ENCODE results near the gene C1QTNF7. TPM values are rescaled to one million over a fixed set of nuclear protein-coding genes. Genes with fewer than 3 reads are reported as not detected.

The C1QTNF7 gene
- total RNA-seq, 1 experiment from 2014 or later: not detected

DNA sequence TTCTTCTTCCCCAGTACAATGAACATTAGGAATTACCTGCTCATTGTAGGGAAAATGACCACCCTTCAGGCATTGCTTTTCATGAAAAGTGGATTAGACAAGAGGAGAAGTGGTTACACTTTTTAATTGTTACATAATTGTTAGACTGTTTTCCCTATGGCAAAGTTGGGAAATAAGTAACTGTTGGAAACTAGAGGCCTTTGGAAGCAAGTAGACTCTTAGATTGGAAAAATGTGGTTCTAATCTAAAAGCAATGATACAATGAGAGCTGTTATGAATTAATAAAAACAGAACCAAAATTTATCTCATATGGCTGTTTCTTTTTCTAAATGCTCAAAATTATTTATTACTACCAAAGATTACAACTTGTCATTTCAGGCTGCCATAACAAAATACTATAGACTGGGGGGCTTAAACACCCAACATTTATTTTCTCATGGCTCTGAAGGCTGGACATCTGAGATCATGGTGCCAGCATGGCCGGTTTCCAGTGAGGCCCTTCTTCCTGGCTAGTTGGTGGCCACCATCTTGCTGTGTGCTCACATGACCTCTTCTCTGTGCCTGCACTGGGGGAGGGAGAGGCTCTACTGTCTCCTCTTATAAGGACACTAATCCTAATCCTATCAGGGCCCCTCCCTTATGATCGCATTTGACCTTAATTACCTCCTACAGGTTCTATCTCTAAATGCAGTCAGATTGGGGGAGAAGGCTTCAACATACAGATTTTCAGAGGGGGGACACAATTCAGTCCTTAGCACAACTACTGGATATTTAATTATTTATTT, 54.3 kb downstream of the C1QTNF7 start:
- no peak for DNase-seq (ENCODE audit: low read depth, low spot score)
- Histone ChIP-seq H3K36me3 (ENCODE audit: control insufficient read depth, insufficient read depth, low read length) (no peaks in the 10 kb centered on the region), H3K4me1 (ENCODE audit: control insufficient read depth, insufficient read depth, low read length) (no peaks in the 10 kb centered on the region), H3K27me3 (ENCODE audit: control insufficient read depth, insufficient read depth, low read length) (no peaks in the 10 kb centered on the region), H3K9me3 (ENCODE audit: control insufficient read depth, insufficient read depth, low read depth, low read length) (no peaks in the 10 kb centered on the region), H3K27ac (ENCODE audit: low read length) (no peak overlapping the region), H3K4me3 (ENCODE audit: low read depth in 2 of 2, low read length in 2 of 2) (no peak overlapping the region)
- intact Hi-C loops (cut with micrococcal nuclease; ENCODE audit: unreplicated experiment) (loop anchor here (10.0 kb wide), 1 partner anchor 153 kb away; no protein-coding TSS in a partner anchor), in situ Hi-C loops (cut with HindIII; ENCODE audit: low pct_unique_long_range_greater_than_20kb, low sequenced_read_pairs) (no loop called here)
- no peak for TF ChIP-seq POLR2AphosphoS5 (IDR thresholded peaks at IDR 0.05; ENCODE audit: low read depth, low read length)
- TF ChIP-seq SIN3A (IDR thresholded peaks at IDR 0.05; ENCODE audit: borderline replicate concordance, insufficient read depth, low read depth, low read length): no peak
- TF ChIP-seq REST (IDR thresholded peaks at IDR 0.05; ENCODE audit: insufficient read depth in 1 of 2, low read depth in 2 of 2, low read length in 1 of 2): no peak
- POLR2A ChIA-PET: no interaction called here
- CTCF ChIA-PET: no interaction called here
- ATAC-seq: no peak
- TSS peak; percentile 53 for BruUV-seq (replicated peaks)

- CTCF ChIA-PET: no interaction called here
- TF ChIP-seq TCF7L2 (IDR thresholded peaks at IDR 0.05; ENCODE audit: low read depth, low read length) (no peak), POLR2AphosphoS5 (IDR thresholded peaks at IDR 0.05; ENCODE audit: low read depth, low read length) (no peak), SIN3A (IDR thresholded peaks at IDR 0.05; ENCODE audit: borderline replicate concordance, insufficient read depth, low read depth, low read length) (no peak), REST (IDR thresholded peaks at IDR 0.05; ENCODE audit: insufficient read depth in 1 of 2, low read depth in 2 of 2, low read length in 1 of 2) (no peak), CTCF (IDR thresholded peaks at IDR 0.05) (no peak)
- H3K27me3 ChIP-seq (ENCODE audit: control insufficient read depth, insufficient read depth, low read length): no peaks in the 10 kb centered on the region
- no peak for DNase-seq (ENCODE audit: low read depth, low spot score)
- H3K4me1 ChIP-seq (ENCODE audit: control insufficient read depth, insufficient read depth, low read length): no peaks in the 10 kb centered on the region
- BruUV-seq (replicated peaks): no TSS peak
- no peaks in the 10 kb centered on the region for H3K36me3 ChIP-seq (ENCODE audit: control insufficient read depth, insufficient read depth, low read length)
- H3K9me3 ChIP-seq (ENCODE audit: control insufficient read depth, insufficient read depth, low read depth, low read length): no peaks in the 10 kb centered on the region
- H3K4me3 ChIP-seq (ENCODE audit: low read depth in 2 of 2, low read length in 2 of 2): no peak overlapping the region
- in situ Hi-C loops (cut with HindIII; ENCODE audit: low pct_unique_long_range_greater_than_20kb, low sequenced_read_pairs) (no loop called here), intact Hi-C loops (cut with micrococcal nuclease; ENCODE audit: unreplicated experiment) (loop anchor here (10.0 kb wide), 1 partner anchor 152 kb away; no protein-coding TSS in a partner anchor)
- POLR2A ChIA-PET: no interaction called here
- no peak for ATAC-seq
- H3K27ac ChIP-seq (ENCODE audit: low read length): no peak overlapping the region
Measured at GRCh38 chr4:15482842-15483241, 55.0 kb downstream of the C1QTNF7 start.
